Measurements from ENCODE around the gene AGBL1.
"Not testable (repeated sequence)": the region's sequence is repeated elsewhere in the genome, so short reads cannot be mapped to it uniquely, and the experiment has no call there.

Gene AGBL1

GRCh38 chr15:87032295-87032694 is 952.6 kb downstream of the AGBL1 start:
- DNase-seq = no peak

- no peak for DNase-seq
Observed at GRCh38 chr15:87033056-87033455, 953.4 kb downstream of the AGBL1 start.

- DNase-seq = no peak
Observed at GRCh38 chr15:87034886-87035285, 955.2 kb downstream of the AGBL1 start.

- DNase-seq = no peak
Observed at GRCh38 chr15:87038404-87038803, 958.7 kb downstream of the AGBL1 start.

DNA sequence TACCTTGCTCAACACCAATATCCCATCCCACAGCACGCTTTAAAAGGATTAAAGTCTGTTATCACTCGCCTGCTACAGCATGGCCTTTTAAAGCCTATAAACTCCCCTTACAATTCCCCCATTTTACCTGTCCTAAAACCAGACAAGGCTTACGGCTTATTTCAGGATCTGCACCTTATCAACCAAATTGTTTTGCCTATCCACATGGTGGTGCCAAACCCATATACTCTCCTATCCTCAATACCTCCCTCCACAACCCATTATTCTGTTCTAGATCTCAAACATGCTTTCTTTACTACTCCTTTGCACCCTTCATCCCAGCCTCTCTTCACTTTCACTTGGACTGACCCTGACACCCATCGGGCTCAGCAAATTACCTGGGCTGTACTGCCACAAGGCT is 962.9 kb downstream of the AGBL1 start:
- DNase-seq = not testable (repeated sequence)

GRCh38 chr15:87045746-87046145 is 966.1 kb downstream of the AGBL1 start:
- DNase-seq = no peak

DNA sequence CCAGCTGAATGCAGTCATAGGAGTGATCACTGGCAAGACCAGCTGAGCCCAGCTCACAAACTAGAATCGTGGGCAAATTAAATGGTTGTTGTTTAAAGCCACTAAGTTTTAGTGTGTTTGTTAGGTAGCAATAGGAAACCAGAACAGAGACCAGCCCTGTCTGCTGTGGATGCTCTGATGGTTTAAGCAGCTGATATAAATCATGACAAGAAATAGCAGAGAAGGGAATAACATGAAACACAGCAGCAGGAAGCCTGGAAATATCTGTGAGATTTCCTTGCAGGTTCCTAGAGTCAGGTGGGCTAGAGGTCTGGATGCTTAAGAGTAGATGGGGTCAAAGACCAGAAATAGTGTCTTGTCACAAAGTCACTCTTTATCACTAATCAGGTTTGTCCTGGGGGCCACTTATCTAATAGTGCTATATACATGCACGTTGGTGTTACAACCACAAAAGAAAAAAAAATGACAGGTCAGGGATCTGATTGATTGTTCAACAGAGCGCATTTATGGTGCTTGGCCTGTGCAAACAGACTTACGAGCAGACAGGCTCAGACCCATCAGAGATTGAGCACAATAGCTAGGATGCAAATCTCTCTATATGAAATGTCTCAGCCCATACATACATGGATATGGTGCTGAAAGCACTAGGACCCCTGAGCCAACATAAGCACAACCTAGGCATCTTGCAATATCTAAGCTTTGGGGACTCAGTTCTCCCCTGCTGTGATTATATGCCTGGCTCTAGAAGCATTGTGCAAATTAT is 967.7 kb downstream of the AGBL1 start:
- DNase-seq = no peak
